SK-N-SH treated with all-trans-retinoic acid at 6 μM for 48 hours (cell line): ENCODE results near the gene CYGB.

Source experiments
- ATAC-seq: fragments of 200-7000 bp; cut with Tn5 transposase; 3 replicates; pipeline ENCODE4 v1.9.1; 2020; ENCODE audit warnings: mild to moderate bottlenecking, moderate library complexity
- ARNTL ChIP-seq: fragments of 450-650 bp; formaldehyde crosslinking; IDR thresholded peaks from 2 replicates; pipeline ENCODE4 v1.5.0; 2020; ENCODE audit warnings: low read depth, mild to moderate bottlenecking, moderate library complexity, borderline replicate concordance
- BACH2 ChIP-seq: fragments of 250-450 bp; sonication (Bioruptor Pico); IDR thresholded peaks from 2 replicates; pipeline ENCODE4 v1.9.0; 2021; ENCODE audit warnings: mild to moderate bottlenecking, borderline replicate concordance
- CSDC2 ChIP-seq: fragments of 250-450 bp; sonication (Bioruptor Pico); IDR thresholded peaks from 2 replicates; pipeline ENCODE4 v1.5.0; 2020; ENCODE audit warnings: mild to moderate bottlenecking, moderate library complexity
- ESRRG ChIP-seq: fragments of 250-450 bp; sonication (Bioruptor Pico); IDR thresholded peaks from 2 replicates; pipeline ENCODE4 v1.6.1; 2021; ENCODE audit warnings: mild to moderate bottlenecking
- ISL1 ChIP-seq: fragments of 250-450 bp; sonication (Bioruptor Pico); IDR thresholded peaks from 2 replicates; pipeline ENCODE4 v2.1.2; 2022; ENCODE audit warnings: mild to moderate bottlenecking, moderate library complexity
- OSR1 ChIP-seq: fragments of 250-450 bp; sonication (Bioruptor Pico); IDR thresholded peaks from 2 replicates; pipeline ENCODE4 v1.8.0; 2022; ENCODE audit warnings: moderate library complexity, mild to moderate bottlenecking, inconsistent platforms
- PATZ1 ChIP-seq: fragments of 250-450 bp; sonication (Bioruptor Pico); IDR thresholded peaks from 2 replicates; pipeline ENCODE4 v1.8.0; 2020; ENCODE audit warnings: mild to moderate bottlenecking, moderate library complexity, borderline replicate concordance
- PPARA ChIP-seq: fragments of 250-450 bp; sonication (Bioruptor Pico); IDR thresholded peaks from 2 replicates; pipeline ENCODE4 v1.5.0; 2020; ENCODE audit warnings: mild to moderate bottlenecking, borderline replicate concordance
- RARB ChIP-seq: fragments of 250-450 bp; sonication (Bioruptor Pico); IDR thresholded peaks from 2 replicates; pipeline ENCODE4 v1.8.0; 2021; ENCODE audit warnings: mild to moderate bottlenecking, moderate library complexity
- SNAI2 ChIP-seq: fragments of 250-450 bp; sonication (Bioruptor Pico); IDR thresholded peaks from 2 replicates; pipeline ENCODE4 v1.5.0; 2020; ENCODE audit warnings: mild to moderate bottlenecking, moderate library complexity
- TCF4 ChIP-seq: fragments of 250-450 bp; sonication (Bioruptor Pico); IDR thresholded peaks from 2 replicates; pipeline ENCODE4 v1.8.0; 2021; ENCODE audit warnings: mild to moderate bottlenecking, moderate library complexity, borderline replicate concordance
- TOX ChIP-seq: fragments of 250-450 bp; sonication (Bioruptor Pico); IDR thresholded peaks from 2 replicates; pipeline ENCODE4 v1.8.0; 2021; ENCODE audit warnings: mild to moderate bottlenecking, moderate library complexity, borderline replicate concordance
- ZC3H10 ChIP-seq: fragments of 250-450 bp; sonication (Bioruptor Pico); IDR thresholded peaks from 2 replicates; pipeline ENCODE4 v1.5.1; 2021; ENCODE audit warnings: mild to moderate bottlenecking, moderate library complexity
- ZFP3 ChIP-seq: fragments of 250-450 bp; sonication (Bioruptor Pico); IDR thresholded peaks from 2 replicates; pipeline ENCODE4 v1.5.0; 2020; ENCODE audit warnings: mild to moderate bottlenecking, moderate library complexity
- ZFP30 ChIP-seq: fragments of 450-650 bp; formaldehyde crosslinking; IDR thresholded peaks from 2 replicates; pipeline ENCODE4 v1.5.0; 2022; ENCODE audit warnings: mild to moderate bottlenecking, moderate library complexity
- ZNF565 ChIP-seq: fragments of 450-650 bp; formaldehyde crosslinking; conservative IDR thresholded peaks from 2 replicates; pipeline ENCODE4 v1.5.0; 2020; ENCODE audit warnings: low read depth, mild to moderate bottlenecking, moderate library complexity
- ZNF70 ChIP-seq: fragments of 450-650 bp; formaldehyde crosslinking; IDR thresholded peaks from 2 replicates; pipeline ENCODE4 v1.5.0; 2020; ENCODE audit warnings: mild to moderate bottlenecking, moderate library complexity
- ZNF8 ChIP-seq: fragments of 450-650 bp; formaldehyde crosslinking; IDR thresholded peaks from 2 replicates; pipeline ENCODE4 v1.5.0; 2020; ENCODE audit warnings: mild to moderate bottlenecking, moderate library complexity
- TF ChIP-seq, protein P1 (sequence below): fragments of 250-450 bp; sonication (Bioruptor Pico); IDR thresholded peaks from 2 replicates; pipeline ENCODE4 v1.8.0; 2021; ENCODE audit warnings: low read depth, mild to moderate bottlenecking, moderate library complexity, borderline replicate concordance
- TF ChIP-seq, protein P2 (sequence below): fragments of 250-450 bp; sonication (Bioruptor Pico); IDR thresholded peaks from 2 replicates; pipeline ENCODE4 v1.5.0; 2020; ENCODE audit warnings: mild to moderate bottlenecking, moderate library complexity
- TF ChIP-seq, protein P3 (sequence below): fragments of 250-450 bp; sonication (Bioruptor Pico); IDR thresholded peaks from 2 replicates; pipeline ENCODE4 v1.5.1; 2020; ENCODE audit warnings: low read depth, mild to moderate bottlenecking, moderate library complexity

The CYGB gene

GRCh38 chr17:76570877-76571471 is 33.5 kb upstream of the CYGB start:
- ATAC-seq: no peak
- no peak for TF ChIP-seq ARNTL (CRISPR knock-in tag)
- TF ChIP-seq ZNF70: no peak
- TF ChIP-seq, protein P1, sequence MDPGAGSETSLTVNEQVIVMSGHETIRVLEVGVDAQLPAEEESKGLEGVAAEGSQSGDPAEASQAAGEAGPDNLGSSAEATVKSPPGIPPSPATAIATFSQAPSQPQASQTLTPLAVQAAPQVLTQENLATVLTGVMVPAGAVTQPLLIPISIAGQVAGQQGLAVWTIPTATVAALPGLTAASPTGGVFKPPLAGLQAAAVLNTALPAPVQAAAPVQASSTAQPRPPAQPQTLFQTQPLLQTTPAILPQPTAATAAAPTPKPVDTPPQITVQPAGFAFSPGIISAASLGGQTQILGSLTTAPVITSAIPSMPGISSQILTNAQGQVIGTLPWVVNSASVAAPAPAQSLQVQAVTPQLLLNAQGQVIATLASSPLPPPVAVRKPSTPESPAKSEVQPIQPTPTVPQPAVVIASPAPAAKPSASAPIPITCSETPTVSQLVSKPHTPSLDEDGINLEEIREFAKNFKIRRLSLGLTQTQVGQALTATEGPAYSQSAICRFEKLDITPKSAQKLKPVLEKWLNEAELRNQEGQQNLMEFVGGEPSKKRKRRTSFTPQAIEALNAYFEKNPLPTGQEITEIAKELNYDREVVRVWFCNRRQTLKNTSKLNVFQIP (CRISPR knock-in tag): no peak
- TF ChIP-seq BACH2 (CRISPR knock-in tag): no peak
- TF ChIP-seq TOX (CRISPR knock-in tag): no peak
- TF ChIP-seq PATZ1 (CRISPR knock-in tag): no peak
- no peak for TF ChIP-seq CSDC2
- TF ChIP-seq RARB (CRISPR knock-in tag): no peak
- no peak for TF ChIP-seq ZFP30 (CRISPR knock-in tag)
- TF ChIP-seq, protein P2, sequence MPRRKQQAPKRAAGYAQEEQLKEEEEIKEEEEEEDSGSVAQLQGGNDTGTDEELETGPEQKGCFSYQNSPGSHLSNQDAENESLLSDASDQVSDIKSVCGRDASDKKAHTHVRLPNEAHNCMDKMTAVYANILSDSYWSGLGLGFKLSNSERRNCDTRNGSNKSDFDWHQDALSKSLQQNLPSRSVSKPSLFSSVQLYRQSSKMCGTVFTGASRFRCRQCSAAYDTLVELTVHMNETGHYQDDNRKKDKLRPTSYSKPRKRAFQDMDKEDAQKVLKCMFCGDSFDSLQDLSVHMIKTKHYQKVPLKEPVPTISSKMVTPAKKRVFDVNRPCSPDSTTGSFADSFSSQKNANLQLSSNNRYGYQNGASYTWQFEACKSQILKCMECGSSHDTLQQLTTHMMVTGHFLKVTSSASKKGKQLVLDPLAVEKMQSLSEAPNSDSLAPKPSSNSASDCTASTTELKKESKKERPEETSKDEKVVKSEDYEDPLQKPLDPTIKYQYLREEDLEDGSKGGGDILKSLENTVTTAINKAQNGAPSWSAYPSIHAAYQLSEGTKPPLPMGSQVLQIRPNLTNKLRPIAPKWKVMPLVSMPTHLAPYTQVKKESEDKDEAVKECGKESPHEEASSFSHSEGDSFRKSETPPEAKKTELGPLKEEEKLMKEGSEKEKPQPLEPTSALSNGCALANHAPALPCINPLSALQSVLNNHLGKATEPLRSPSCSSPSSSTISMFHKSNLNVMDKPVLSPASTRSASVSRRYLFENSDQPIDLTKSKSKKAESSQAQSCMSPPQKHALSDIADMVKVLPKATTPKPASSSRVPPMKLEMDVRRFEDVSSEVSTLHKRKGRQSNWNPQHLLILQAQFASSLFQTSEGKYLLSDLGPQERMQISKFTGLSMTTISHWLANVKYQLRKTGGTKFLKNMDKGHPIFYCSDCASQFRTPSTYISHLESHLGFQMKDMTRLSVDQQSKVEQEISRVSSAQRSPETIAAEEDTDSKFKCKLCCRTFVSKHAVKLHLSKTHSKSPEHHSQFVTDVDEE (CRISPR knock-in tag): no peak
- no peak for TF ChIP-seq ESRRG (CRISPR knock-in tag)
- no peak for TF ChIP-seq OSR1 (CRISPR knock-in tag)
- no peak for TF ChIP-seq ZC3H10 (CRISPR knock-in tag)
- no peak for TF ChIP-seq PPARA (CRISPR knock-in tag)
- TF ChIP-seq ISL1 (CRISPR knock-in tag): no peak
- TF ChIP-seq, all 23 proteins: peak for 0

DNA sequence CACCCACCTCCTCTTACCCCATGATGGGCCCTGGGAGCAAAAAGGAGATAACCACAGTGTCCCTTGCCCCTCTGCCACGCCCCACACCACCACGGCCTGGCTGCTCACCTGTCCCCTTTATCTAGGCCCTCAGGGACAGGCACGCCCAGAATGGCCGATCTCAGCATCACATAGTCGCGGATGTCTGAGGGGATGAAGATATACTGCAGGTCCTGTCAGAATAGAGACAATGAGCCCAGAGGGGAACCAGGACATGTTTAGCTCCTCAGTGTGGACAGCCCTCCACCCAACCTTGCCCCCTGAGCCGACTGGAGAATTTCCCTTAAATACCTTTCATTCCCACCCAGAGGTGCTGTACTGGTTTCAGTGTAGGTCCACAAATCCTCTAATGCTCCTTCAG is 32.9 kb upstream of the CYGB start:
- TF ChIP-seq ZC3H10 (CRISPR knock-in tag) (no peak), TCF4 (CRISPR knock-in tag) (no peak), OSR1 (CRISPR knock-in tag) (no peak), PPARA (CRISPR knock-in tag) (no peak), ARNTL (CRISPR knock-in tag) (no peak), ZNF70 (no peak), SNAI2 (CRISPR knock-in tag) (no peak), ISL1 (CRISPR knock-in tag) (no peak), TOX (CRISPR knock-in tag) (no peak), ZFP30 (CRISPR knock-in tag) (no peak), ZNF8 (CRISPR knock-in tag) (no peak), ZNF565 (CRISPR knock-in tag) (no peak), PATZ1 (CRISPR knock-in tag) (no peak), BACH2 (CRISPR knock-in tag) (no peak), ESRRG (CRISPR knock-in tag) (no peak), ZFP3 (CRISPR knock-in tag) (no peak)
- TF ChIP-seq, protein P1 (CRISPR knock-in tag): no peak
- TF ChIP-seq, protein P3, sequence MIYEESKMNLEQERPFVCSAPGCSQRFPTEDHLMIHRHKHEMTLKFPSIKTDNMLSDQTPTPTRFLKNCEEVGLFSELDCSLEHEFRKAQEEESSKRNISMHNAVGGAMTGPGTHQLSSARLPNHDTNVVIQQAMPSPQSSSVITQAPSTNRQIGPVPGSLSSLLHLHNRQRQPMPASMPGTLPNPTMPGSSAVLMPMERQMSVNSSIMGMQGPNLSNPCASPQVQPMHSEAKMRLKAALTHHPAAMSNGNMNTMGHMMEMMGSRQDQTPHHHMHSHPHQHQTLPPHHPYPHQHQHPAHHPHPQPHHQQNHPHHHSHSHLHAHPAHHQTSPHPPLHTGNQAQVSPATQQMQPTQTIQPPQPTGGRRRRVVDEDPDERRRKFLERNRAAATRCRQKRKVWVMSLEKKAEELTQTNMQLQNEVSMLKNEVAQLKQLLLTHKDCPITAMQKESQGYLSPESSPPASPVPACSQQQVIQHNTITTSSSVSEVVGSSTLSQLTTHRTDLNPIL: no peak
- TF ChIP-seq, protein P2 (CRISPR knock-in tag): no peak
- ATAC-seq: no peak
